Inflammatory macrophage treated with lipopolysaccharide for 4 hours (primary cell): ENCODE results near the gene FNBP1.
"Not testable (repeated sequence)": the region's sequence is repeated elsewhere in the genome, so short reads cannot be mapped to it uniquely, and the experiment has no call there.

Experiments used
- DNase-seq: peaks from one replicate; pipeline ENCODE4 v3.0.0-alpha.2; 2020

FNBP1 gene

DNA sequence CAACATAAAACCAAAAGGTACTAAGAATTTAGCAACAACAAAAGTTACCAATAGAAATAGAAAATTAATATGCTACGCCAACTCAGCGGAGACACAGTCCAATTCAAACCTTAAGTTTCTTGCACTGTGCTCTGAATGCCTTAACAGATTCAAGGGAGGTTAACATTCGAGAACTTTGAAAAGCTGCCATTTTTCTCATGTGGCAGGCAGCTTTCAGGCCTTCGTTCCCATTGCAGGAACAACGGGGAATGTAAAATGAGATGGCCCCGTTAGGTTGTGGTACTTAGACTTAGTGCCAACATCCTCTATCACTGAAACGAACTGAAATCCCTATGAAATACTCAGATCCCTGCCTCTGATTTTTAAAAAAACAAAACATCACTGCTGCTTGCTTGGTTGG is 22.4 kb downstream of the FNBP1 start:
- no peak for DNase-seq

GRCh38 chr9:130018265-130018664 is 24.7 kb downstream of the FNBP1 start:
- no peak for DNase-seq

- DNase-seq, result not testable (repeated sequence)
These were observed 25.5 kb downstream of the FNBP1 start for GRCh38 chr9:130017510-130017909.

DNA sequence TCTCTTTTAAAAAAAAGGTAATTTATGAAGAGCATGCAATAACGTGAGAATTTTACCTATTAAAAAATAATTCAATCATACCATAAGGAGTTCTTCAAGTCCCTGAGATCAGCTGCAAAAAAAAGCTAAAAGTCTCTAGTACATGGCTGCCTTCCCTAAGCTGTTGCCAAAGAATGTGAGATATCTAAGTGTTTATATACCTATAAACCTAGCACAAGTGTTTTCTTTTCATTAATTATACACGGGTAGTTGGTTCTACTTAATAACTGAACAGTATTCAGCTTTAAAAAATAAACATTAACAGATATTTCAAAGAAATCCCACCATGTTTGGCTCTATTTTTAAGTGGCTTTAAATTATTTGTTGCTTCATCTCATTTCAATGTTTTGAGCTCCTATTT is 25.9 kb downstream of the FNBP1 start:
- DNase-seq, result no peak

- DNase-seq, result no peak
These were observed 27.5 kb downstream of the FNBP1 start for GRCh38 chr9:130015353-130016019.

- no peak for DNase-seq
These were observed 29.7 kb downstream of the FNBP1 start for GRCh38 chr9:130013326-130013725.

DNA sequence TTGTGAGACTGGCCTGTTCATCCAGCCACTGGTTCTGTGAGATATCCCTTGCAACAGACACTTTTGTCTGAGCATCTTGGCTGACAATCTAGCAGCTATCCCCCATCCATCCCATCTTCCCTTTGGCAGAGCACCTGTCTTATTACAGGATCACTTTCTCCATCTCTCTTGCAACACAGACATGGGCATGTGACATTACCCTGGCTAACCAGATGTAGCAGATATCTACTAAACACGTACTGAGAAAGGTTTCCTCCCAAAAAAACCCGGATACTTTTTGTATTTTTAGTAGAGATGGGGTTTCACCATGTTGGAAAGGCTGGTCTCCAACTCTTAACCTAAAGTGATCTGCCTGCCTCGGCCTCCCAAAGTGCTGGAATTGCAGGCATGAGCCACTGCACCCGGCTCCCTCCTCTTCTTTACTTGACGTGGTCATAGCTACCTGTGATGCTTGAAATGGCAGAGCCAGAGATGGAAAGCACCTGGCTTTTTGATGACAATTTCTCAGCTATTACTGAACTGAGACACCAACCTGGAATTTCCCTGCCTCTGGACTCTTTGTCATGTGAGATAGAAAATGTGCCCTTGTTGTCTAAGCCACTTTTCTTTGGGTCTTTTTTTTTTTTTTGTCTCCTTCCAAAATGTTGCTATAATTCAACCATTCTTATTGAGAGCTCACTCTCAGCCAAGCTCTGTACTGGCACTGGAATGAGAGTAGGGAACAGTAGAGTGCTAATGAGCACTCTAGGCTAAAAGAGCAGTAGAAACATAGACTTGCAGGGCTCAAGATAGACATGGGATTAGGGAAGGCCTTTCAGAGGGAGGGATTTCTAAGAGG is 32.6 kb downstream of the FNBP1 start:
- DNase-seq, result peak; percentile 13

DNA sequence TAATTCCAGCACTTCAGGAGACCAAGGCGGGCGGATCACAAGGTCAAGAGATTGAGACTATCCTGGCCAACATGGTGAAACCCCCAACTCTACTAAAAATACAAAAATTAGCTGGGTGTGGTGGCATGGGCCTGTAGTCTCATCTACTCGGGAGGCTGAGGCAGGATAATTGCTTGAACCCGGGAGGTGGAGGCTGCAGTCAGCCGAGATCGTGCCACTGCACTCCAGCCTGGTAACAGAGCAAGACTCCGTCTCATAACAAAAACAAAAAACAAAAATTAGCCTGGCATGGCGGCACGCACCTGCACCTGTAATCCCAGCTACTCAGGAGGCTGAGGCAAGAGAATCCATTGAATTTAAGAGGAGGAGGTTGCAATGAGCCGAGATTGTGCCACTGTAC is 33.4 kb downstream of the FNBP1 start:
- not testable (repeated sequence) for DNase-seq

GRCh38 chr9:130008538-130008937 is 34.5 kb downstream of the FNBP1 start:
- no peak for DNase-seq

- DNase-seq, result not testable (repeated sequence)
These were observed 36.0 kb downstream of the FNBP1 start for GRCh38 chr9:130006952-130007351.

GRCh38 chr9:130003943-130004552 is 38.9 kb downstream of the FNBP1 start:
- no peak for DNase-seq

GRCh38 chr9:130002320-130002719 is 40.7 kb downstream of the FNBP1 start:
- no peak for DNase-seq

GRCh38 chr9:130001190-130001589 is 41.8 kb downstream of the FNBP1 start:
- no peak for DNase-seq

- DNase-seq, result no peak
These were observed 43.9 kb downstream of the FNBP1 start for GRCh38 chr9:129999141-129999510.

GRCh38 chr9:129998491-129999140 is 44.4 kb downstream of the FNBP1 start:
- no peak for DNase-seq

DNA sequence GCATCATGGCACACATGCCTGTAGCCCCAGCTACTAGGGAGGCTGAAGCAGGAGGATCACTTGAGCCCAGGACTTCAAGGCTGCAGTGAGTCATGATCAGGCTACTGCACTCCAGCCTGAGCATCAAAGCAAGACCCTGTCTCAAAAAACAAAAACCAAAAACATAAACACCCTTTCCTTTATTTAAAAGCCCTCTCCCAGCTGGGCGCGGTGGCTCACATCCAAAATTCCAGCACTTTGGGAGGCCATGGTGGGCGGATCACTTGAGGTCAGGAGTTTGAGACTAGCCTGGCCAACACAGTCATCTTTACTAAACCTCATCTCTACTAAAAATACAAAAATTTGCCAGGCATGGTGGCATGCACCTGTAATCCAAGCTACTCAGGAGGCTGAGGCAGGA is 45.3 kb downstream of the FNBP1 start:
- not testable (repeated sequence) for DNase-seq

GRCh38 chr9:129996161-129996830 is 46.7 kb downstream of the FNBP1 start:
- DNase-seq, result peak; percentile 97

DNA sequence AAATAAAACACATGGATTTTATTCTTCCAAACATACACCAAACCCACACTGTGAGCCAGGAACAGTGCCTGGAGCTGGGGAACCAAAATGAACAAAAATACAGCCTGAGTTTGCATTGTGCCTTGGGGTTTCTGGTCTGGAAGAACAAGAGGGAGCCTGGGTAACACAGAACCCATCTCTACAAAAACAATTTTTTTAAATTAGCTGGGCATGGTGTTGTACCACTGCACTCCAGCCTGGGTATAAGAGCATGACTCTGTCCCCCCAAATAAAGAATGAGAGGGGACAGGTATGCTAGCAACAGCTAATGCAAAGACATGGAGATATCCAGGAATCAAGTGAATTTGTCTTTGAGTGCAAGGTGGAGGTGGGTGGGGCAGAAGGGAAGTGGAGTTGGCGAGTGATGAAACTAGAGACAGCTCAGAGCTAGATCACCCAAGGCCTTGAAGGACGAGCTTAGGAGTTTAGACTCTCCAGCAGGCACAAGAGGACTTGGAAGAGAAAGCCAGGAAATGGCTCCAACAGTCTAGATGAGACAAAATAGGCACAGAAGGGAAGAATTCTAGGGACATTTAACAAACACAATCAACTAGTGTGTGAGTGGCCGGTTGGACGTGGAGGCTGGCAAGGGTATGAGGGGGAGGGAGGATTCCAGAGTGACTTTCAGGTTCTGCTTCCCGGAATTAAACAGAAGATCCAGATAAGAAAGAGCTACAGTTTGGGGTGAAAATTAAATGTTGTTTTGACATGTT is 47.4 kb downstream of the FNBP1 start:
- peak; percentile 91 for DNase-seq

DNA sequence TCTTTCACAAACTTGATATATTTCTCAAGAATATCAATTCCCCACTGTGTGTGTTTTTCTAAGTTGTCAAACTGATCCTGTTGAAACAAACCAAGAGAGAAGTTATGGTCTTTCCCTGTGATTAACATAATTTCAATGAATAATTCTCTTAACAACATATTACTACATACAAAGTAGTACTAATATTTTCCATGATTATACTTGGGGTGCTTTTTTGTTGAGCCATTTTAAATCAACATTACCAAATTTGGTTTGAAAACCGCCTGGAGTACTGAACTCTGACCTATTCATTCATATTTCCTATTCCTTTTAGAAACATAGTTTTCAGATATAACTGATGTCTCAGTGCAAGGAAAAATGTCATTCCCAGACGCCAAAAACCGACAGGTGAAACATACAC is 48.1 kb downstream of the FNBP1 start:
- peak; percentile 78 for DNase-seq

DNA sequence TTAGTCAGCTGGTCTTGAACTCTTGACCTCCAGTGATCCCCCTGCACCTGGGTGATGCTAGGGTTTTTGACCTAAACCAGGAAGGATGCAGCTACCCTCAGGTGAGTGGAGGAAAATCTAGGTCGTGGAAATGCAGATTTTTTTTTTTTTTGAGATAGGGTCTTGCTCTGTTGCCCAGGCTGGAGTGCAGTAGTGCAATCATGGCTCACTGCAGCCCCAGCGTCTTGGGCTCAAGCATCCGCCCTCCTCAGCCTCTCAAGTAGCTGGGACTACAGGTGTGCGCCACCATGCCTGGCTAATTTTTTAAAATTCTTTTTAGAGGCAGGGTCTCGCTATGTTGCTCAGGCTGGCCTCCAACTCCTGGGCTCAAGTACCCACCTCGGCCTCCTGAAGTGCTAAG is 51.9 kb downstream of the FNBP1 start:
- not testable (repeated sequence) for DNase-seq

GRCh38 chr9:129990269-129991010 is 52.5 kb downstream of the FNBP1 start:
- peak; percentile 61 for DNase-seq
